Testis (tissue), 3 donors: ENCODE measurements around the gene COLGALT1. TPM values are rescaled to one million over a fixed set of nuclear protein-coding genes. Genes with fewer than 3 reads are reported as not detected.

Experiments
- DNase-seq: peaks from one replicate; pipeline ENCODE4 v3.0.0-alpha.2; 2019
- H3K27ac ChIP-seq, 2 donors: fragments of 200-600 bp; sonication (generic); one replicate each; pipeline ENCODE4 v1.5.1; 2019
- H3K27me3 ChIP-seq: fragments of 200-600 bp; sonication (generic); one replicate; pipeline ENCODE4 v1.5.1; 2019
- H3K36me3 ChIP-seq: fragments of 200-600 bp; sonication (generic); one replicate; pipeline ENCODE4 v1.5.1; 2017; ENCODE audit warnings: low read depth; ENCODE audit errors: missing control alignments
- H3K4me1 ChIP-seq: fragments of 200-600 bp; sonication (generic); one replicate; pipeline ENCODE4 v1.5.1; 2019
- H3K4me3 ChIP-seq, 2 donors: fragments of 200-600 bp; sonication (generic); one replicate each; pipeline ENCODE4 v1.5.1; 2017 to 2019
- H3K9me3 ChIP-seq: fragments of 200-600 bp; sonication (generic); one replicate; pipeline ENCODE4 v1.5.1; 2017
- CTCF ChIP-seq, 3 experiments: fragments of 450-650 bp in 2 of 3; fragments of 200-600 bp in 1 of 3; sonication (generic) in 1 of 3; IDR thresholded peaks; one replicate each; pipeline ENCODE4 v1.5.1; 2016 to 2019; ENCODE audit warnings: antibody characterized with exemption in 3 of 3, mild to moderate bottlenecking in 2 of 3, moderate library complexity in 1 of 3
- POLR2A ChIP-seq: fragments of 450-650 bp; IDR thresholded peaks from one replicate; pipeline ENCODE4 v1.6.1; 2017; ENCODE audit warnings: antibody characterized with exemption, mild to moderate bottlenecking, moderate library complexity
- WGBS, 2 donors: methylation state at CpG; one replicate each; pipeline ENCODE4 v1.1.5; 2018; 5-methylcytosine and 5-hydroxymethylcytosine counted together
- intact Hi-C: fragments of 100-400 bp; cut with DNase I; formaldehyde crosslinking; loops from one replicate; pipeline ENCODE4 v1.15.1; 2023; ENCODE audit warnings: low total_unique reads
- polyA plus RNA-seq: library from polyadenylated mRNA; stranded (reverse); fragments of 350-450 nt; fragmentation: Illumina TruSeq; extraction: RNeasy Lipid Tissue Mini Kit (QIAGEN cat#74804); gene quantifications from one replicate; pipeline ENCODE4 v1.2.3, GENCODE V29; 2014; ENCODE audit warnings: low read depth, low replicate concordance; ENCODE audit not compliant: insufficient read depth
- total RNA-seq, 2 donors: library from RNA; depleted of rRNA; stranded (reverse); fragments of >200 nt; gene quantifications; one replicate each; pipeline ENCODE4 v1.2.3, GENCODE V29; 2016

Gene COLGALT1
- total and polyA plus RNA-seq, 3 donors from 2014 or later: 52.0 to 94.5 (median 70.3) TPM

DNA sequence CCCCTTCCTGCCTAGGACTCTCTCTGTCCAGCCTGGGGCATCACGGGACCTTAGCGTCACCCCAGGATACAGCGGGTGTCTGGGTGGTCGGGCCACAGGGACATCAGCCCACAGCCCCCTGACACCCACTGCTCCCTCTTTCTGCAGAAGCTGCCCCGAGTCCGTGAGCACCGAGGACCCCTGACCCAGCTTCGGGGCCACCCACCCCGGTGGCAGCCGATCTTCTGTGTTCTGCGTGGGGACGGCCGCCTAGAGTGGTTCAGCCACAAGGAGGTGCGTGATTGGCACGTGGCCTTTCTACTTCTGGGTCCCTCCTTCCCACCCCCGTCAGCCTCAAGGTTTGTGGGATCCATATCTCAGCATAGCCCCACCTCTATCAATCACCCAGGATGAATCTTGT, 23.3 kb upstream of the COLGALT1 start:
- Histone ChIP-seq H3K27ac (no peak overlapping the region), H3K9me3 (no peaks in the 10 kb centered on the region), H3K36me3 (no peaks in the 10 kb centered on the region), H3K27me3 (no peaks in the 10 kb centered on the region), H3K4me1 (no peaks in the 10 kb centered on the region), H3K4me3 (no peak overlapping the region)
- no peak for DNase-seq
- intact Hi-C loops: no loop called here
- no peak for TF ChIP-seq POLR2A
- no peak for TF ChIP-seq CTCF (IDR thresholded peaks at IDR 0.05)
- 88 to 91% methylated on average over 12 to 16 of the region's 16 CpGs for WGBS, 2 donors

- WGBS, 2 donors: 83 to 86% methylated on average over 4 to 7 of the region's 7 CpGs
- Histone ChIP-seq H3K4me3 (no peak overlapping the region), H3K27ac (no peak overlapping the region), H3K4me1 (no peaks in the 10 kb centered on the region), H3K27me3 (no peaks in the 10 kb centered on the region), H3K9me3 (no peaks in the 10 kb centered on the region), H3K36me3 (no peaks in the 10 kb centered on the region)
- no peak for DNase-seq
- intact Hi-C loops: no loop called here
- TF ChIP-seq POLR2A: no peak
These were observed 22.9 kb upstream of the COLGALT1 start for GRCh38 chr19:17532557-17532956.

DNA sequence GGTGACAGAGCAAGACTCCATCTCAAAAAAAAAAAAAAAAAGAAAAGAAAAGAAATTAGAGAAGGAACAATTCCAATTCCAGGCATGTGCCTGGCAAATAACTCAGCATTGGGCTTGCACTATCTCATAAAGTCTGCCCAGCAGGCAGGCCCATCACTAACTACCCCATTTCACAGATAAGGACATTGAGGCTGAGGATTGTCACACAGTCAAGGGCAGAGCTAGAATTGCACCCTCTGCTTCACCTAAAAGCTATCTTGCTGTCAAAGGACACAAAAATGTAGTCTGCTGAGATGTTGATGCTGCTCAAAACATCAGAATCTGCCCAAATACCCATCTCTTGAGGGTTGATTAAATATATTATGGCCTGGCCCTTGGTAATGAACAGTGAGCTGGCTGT, 20.7 kb upstream of the COLGALT1 start:
- Histone ChIP-seq H3K9me3 (no peaks in the 10 kb centered on the region), H3K36me3 (no peaks in the 10 kb centered on the region), H3K4me3 (no peak overlapping the region), H3K4me1 (no peaks in the 10 kb centered on the region), H3K27ac (no peak overlapping the region), H3K27me3 (no peaks in the 10 kb centered on the region)
- TF ChIP-seq POLR2A (no peak), CTCF (IDR thresholded peaks at IDR 0.05) (no peak)
- DNase-seq: no peak
- intact Hi-C loops: no loop called here

GRCh38 chr19:17536955-17537354, 18.5 kb upstream of the COLGALT1 start:
- Histone ChIP-seq H3K4me3 (no peak overlapping the region), H3K9me3 (no peaks in the 10 kb centered on the region), H3K27ac (no peak overlapping the region), H3K27me3 (no peaks in the 10 kb centered on the region), H3K36me3 (no peaks in the 10 kb centered on the region), H3K4me1 (no peaks in the 10 kb centered on the region)
- TF ChIP-seq CTCF (IDR thresholded peaks at IDR 0.05) (no peak), POLR2A (no peak)
- intact Hi-C loops: no loop called here
- WGBS, 2 donors: 79 to 92% methylated on average over 5 to 6 of the region's 6 CpGs
- DNase-seq: no peak

DNA sequence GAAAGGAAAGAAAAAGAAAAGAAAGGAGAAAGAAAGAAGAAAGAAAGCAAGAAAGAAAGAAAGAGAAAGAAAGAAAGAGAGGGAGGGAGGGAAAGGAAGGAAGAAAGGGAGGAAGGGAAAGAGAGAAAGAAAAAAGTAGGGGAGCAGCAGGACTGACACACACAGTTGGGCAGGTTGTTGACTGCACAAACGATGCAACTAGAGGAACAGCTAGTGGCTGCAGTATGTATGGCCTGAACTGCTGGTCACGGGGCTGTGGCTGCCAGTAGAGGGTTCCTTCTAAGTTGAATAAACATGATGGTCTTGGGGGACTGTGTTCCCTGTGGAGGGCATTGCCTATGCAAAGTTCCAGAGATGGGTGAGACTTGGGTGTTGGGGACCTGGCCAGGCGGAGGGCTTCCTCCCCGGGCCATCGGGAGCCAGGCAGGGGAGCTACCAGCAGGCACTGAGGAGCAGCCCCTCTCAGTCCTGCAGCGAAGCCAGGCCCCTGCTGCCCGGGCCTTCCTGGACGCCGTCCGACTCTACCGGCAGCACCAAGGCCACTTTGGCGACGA, 16.7 kb upstream of the COLGALT1 start:
- TF ChIP-seq CTCF (IDR thresholded peaks at IDR 0.05): no peak
- WGBS, 2 donors: 8 to 18% methylated on average over 2 to 11 of the region's 13 CpGs
- intact Hi-C loops: no loop called here
- no peak for DNase-seq
- H3K27me3 ChIP-seq: no peaks in the 10 kb centered on the region
- no peaks in the 10 kb centered on the region for H3K4me1 ChIP-seq
- H3K9me3 ChIP-seq: no peaks in the 10 kb centered on the region
- peak overlapping the region; percentile 53 to 63 for H3K4me3 ChIP-seq
- H3K27ac ChIP-seq: peak overlapping the region; percentile 69 to 72
- no peaks in the 10 kb centered on the region for H3K36me3 ChIP-seq
